HepG2 (cell line): Measurements from ENCODE around the gene SUSD6. TPM values are rescaled to one million over a fixed set of nuclear protein-coding genes. Genes with fewer than 3 reads are reported as not detected.

ENCODE experiments used
- HIVEP1 ChIP-seq: sonication (generic); formaldehyde crosslinking; IDR thresholded peaks from 2 replicates; pipeline ENCODE4 v1.4.0; 2020; ENCODE audit warnings: mild to moderate bottlenecking, missing genetic modification reagents
- POLR2A ChIP-seq, 2 experiments: IDR thresholded peaks; 2 replicates each; pipeline ENCODE4 v1.6.1; 2011; ENCODE audit warnings: low read depth in 2 of 2, low read length in 2 of 2, mild to moderate bottlenecking in 1 of 2, moderate library complexity in 1 of 2; ENCODE audit not compliant: insufficient read depth in 1 of 2
- ZNF24 ChIP-seq: fragments of 450-650 bp; IDR thresholded peaks from 2 replicates; pipeline ENCODE4 v1.6.1; 2017; ENCODE audit warnings: antibody characterized with exemption, mild to moderate bottlenecking
- ZNF33A ChIP-seq: sonication (generic); formaldehyde crosslinking; IDR thresholded peaks from 2 replicates; pipeline ENCODE4 v1.5.1; 2020; ENCODE audit warnings: missing genetic modification reagents, mild to moderate bottlenecking, moderate library complexity, borderline replicate concordance
- ZNF747 ChIP-seq: sonication (generic); formaldehyde crosslinking; IDR thresholded peaks from 2 replicates; pipeline ENCODE4 v1.8.1; 2023; ENCODE audit warnings: missing genetic modification reagents, mild to moderate bottlenecking, borderline replicate concordance
- ZNF816 ChIP-seq: sonication (generic); formaldehyde crosslinking; IDR thresholded peaks from 2 replicates; pipeline ENCODE4 v1.8.0; 2022; ENCODE audit warnings: missing genetic modification reagents, mild to moderate bottlenecking, borderline replicate concordance
- polyA plus RNA-seq, 8 experiments: library from polyadenylated mRNA; depleted of rRNA in 3 of 8; stranded (reverse) in 7 of 8; unstranded in 1 of 8; fragments of >200 nt; fragmentation: Illumina TruSeq in 4 of 8; extraction: Trizol in 4 of 8; gene quantifications; 2 replicates each; pipeline versions ENCODE4 v1.2.1 to v1.2.3, GENCODE V29; 2011 to 2016; ENCODE audit warnings: low read depth in 4 of 8, missing spikeins in 1 of 8, mixed read lengths in 1 of 8; ENCODE audit not compliant: insufficient read depth in 1 of 8
- total RNA-seq, 5 experiments: library from RNA; depleted of rRNA; stranded (reverse); fragments of >200 nt; fragmentation: Illumina TruSeq; extraction: Trizol; gene quantifications; 2 replicates each; pipeline ENCODE4 v1.2.3, GENCODE V29; 2016; ENCODE audit warnings: low read depth in 1 of 5
- TF ChIP-seq, protein P1 (sequence below): sonication (generic); formaldehyde crosslinking; IDR thresholded peaks from one replicate; pipeline ENCODE4 v1.5.1; 2020; ENCODE audit warnings: mild to moderate bottlenecking, missing genetic modification reagents; ENCODE audit errors: not compliant biosample characterization
- TF ChIP-seq, protein P2 (sequence below): sonication (generic); formaldehyde crosslinking; IDR thresholded peaks from 2 replicates; pipeline ENCODE4 v1.4.0; 2020; ENCODE audit warnings: missing genetic modification reagents, borderline replicate concordance
- TF ChIP-seq, protein P3 (sequence below): sonication (generic); formaldehyde crosslinking; conservative IDR thresholded peaks from 2 replicates; pipeline ENCODE4 v1.4.0; 2020; ENCODE audit warnings: missing genetic modification reagents
- TF ChIP-seq, protein P4 (sequence below): sonication (generic); formaldehyde crosslinking; IDR thresholded peaks from 2 replicates; pipeline ENCODE4 v1.4.0; 2020; ENCODE audit warnings: missing genetic modification reagents
- TF ChIP-seq, protein P5 (sequence below): sonication (generic); formaldehyde crosslinking; IDR thresholded peaks from 2 replicates; pipeline ENCODE4 v1.5.0; 2020; ENCODE audit warnings: missing genetic modification reagents

Gene SUSD6
- total and polyA plus RNA-seq, 2 of the 13 experiments (the other 11 are each of a cell fraction or from before 2014, with no cell fraction given), result 7.2 to 7.4 TPM

DNA sequence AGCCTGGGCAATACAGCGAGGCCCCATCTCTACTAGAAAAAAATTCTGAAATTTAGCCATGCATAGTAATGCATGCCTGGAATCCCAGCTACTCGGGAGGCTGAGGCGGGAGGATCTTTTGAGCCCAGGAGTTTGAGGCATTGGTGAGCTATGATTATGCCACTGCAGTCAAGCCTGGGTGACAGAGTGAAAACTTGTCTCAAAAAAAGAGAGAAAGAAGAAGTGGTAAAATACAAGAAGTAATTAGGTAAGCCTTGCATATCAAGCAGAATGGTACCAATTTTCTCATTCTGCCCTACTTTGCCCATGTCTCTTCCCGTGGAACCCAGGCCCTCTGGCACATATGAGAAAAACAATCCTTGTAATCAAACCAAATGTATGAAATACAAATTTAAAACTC, 70.7 kb downstream of the SUSD6 start (continued):
- TF ChIP-seq, protein P1, sequence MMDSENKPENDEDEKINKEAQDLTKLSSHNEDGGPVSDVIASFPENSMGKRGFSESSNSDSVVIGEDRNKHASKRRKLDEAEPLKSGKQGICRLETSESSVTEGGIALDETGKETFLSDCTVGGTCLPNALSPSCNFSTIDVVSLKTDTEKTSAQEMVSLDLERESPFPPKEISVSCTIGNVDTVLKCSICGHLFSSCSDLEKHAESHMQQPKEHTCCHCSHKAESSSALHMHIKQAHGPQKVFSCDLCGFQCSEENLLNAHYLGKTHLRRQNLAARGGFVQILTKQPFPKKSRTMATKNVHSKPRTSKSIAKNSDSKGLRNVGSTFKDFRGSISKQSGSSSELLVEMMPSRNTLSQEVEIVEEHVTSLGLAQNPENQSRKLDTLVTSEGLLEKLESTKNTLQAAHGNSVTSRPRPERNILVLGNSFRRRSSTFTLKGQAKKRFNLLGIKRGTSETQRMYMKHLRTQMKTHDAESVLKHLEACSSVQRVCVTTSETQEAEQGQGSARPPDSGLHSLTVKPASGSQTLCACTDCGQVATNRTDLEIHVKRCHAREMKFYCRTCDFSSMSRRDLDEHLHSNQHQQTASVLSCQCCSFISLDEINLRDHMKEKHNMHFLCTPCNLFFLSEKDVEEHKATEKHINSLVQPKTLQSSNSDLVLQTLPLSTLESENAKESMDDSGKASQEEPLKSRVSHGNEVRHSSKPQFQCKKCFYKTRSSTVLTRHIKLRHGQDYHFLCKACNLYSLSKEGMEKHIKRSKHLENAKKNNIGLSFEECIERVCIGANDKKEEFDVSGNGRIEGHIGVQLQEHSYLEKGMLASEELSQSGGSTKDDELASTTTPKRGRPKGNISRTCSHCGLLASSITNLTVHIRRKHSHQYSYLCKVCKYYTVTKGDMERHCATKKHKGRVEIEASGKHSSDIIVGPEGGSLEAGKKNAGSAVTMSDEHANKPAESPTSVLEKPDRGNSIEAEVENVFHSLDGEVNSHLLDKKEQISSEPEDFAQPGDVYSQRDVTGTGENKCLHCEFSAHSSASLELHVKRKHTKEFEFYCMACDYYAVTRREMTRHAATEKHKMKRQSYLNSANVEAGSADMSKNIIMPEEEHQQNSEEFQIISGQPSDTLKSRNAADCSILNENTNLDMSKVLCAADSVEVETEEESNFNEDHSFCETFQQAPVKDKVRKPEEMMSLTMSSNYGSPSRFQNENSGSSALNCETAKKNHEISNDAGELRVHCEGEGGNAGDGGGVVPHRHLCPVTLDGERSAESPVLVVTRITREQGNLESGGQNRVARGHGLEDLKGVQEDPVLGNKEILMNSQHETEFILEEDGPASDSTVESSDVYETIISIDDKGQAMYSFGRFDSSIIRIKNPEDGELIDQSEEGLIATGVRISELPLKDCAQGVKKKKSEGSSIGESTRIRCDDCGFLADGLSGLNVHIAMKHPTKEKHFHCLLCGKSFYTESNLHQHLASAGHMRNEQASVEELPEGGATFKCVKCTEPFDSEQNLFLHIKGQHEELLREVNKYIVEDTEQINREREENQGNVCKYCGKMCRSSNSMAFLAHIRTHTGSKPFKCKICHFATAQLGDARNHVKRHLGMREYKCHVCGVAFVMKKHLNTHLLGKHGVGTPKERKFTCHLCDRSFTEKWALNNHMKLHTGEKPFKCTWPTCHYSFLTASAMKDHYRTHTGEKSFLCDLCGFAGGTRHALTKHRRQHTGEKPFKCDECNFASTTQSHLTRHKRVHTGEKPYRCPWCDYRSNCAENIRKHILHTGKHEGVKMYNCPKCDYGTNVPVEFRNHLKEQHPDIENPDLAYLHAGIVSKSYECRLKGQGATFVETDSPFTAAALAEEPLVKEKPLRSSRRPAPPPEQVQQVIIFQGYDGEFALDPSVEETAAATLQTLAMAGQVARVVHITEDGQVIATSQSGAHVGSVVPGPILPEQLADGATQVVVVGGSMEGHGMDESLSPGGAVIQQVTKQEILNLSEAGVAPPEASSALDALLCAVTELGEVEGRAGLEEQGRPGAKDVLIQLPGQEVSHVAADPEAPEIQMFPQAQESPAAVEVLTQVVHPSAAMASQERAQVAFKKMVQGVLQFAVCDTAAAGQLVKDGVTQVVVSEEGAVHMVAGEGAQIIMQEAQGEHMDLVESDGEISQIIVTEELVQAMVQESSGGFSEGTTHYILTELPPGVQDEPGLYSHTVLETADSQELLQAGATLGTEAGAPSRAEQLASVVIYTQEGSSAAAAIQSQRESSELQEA (CRISPR knock-in tag), result no peak
- TF ChIP-seq POLR2A (IDR thresholded peaks at IDR 0.05; ENCODE audit: insufficient read depth in 1 of 2, low read depth in 2 of 2, low read length in 2 of 2) (no peak), HIVEP1 (CRISPR knock-in tag) (no peak), ZNF24 (no peak), ZNF816 (CRISPR knock-in tag) (no peak), ZNF747 (CRISPR knock-in tag) (no peak), ZNF33A (CRISPR knock-in tag) (no peak)
- TF ChIP-seq, protein P2, sequence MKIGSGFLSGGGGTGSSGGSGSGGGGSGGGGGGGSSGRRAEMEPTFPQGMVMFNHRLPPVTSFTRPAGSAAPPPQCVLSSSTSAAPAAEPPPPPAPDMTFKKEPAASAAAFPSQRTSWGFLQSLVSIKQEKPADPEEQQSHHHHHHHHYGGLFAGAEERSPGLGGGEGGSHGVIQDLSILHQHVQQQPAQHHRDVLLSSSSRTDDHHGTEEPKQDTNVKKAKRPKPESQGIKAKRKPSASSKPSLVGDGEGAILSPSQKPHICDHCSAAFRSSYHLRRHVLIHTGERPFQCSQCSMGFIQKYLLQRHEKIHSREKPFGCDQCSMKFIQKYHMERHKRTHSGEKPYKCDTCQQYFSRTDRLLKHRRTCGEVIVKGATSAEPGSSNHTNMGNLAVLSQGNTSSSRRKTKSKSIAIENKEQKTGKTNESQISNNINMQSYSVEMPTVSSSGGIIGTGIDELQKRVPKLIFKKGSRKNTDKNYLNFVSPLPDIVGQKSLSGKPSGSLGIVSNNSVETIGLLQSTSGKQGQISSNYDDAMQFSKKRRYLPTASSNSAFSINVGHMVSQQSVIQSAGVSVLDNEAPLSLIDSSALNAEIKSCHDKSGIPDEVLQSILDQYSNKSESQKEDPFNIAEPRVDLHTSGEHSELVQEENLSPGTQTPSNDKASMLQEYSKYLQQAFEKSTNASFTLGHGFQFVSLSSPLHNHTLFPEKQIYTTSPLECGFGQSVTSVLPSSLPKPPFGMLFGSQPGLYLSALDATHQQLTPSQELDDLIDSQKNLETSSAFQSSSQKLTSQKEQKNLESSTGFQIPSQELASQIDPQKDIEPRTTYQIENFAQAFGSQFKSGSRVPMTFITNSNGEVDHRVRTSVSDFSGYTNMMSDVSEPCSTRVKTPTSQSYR (CRISPR knock-in tag), result no peak
- TF ChIP-seq, protein P3, sequence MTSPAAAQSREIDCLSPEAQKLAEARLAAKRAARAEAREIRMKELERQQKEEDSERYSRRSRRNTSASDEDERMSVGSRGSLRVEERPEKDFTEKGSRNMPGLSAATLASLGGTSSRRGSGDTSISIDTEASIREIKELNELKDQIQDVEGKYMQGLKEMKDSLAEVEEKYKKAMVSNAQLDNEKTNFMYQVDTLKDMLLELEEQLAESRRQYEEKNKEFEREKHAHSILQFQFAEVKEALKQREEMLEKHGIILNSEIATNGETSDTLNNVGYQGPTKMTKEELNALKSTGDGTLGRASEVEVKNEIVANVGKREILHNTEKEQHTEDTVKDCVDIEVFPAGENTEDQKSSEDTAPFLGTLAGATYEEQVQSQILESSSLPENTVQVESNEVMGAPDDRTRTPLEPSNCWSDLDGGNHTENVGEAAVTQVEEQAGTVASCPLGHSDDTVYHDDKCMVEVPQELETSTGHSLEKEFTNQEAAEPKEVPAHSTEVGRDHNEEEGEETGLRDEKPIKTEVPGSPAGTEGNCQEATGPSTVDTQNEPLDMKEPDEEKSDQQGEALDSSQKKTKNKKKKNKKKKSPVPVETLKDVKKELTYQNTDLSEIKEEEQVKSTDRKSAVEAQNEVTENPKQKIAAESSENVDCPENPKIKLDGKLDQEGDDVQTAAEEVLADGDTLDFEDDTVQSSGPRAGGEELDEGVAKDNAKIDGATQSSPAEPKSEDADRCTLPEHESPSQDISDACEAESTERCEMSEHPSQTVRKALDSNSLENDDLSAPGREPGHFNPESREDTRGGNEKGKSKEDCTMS (CRISPR knock-in tag), result no peak
- TF ChIP-seq, protein P4, sequence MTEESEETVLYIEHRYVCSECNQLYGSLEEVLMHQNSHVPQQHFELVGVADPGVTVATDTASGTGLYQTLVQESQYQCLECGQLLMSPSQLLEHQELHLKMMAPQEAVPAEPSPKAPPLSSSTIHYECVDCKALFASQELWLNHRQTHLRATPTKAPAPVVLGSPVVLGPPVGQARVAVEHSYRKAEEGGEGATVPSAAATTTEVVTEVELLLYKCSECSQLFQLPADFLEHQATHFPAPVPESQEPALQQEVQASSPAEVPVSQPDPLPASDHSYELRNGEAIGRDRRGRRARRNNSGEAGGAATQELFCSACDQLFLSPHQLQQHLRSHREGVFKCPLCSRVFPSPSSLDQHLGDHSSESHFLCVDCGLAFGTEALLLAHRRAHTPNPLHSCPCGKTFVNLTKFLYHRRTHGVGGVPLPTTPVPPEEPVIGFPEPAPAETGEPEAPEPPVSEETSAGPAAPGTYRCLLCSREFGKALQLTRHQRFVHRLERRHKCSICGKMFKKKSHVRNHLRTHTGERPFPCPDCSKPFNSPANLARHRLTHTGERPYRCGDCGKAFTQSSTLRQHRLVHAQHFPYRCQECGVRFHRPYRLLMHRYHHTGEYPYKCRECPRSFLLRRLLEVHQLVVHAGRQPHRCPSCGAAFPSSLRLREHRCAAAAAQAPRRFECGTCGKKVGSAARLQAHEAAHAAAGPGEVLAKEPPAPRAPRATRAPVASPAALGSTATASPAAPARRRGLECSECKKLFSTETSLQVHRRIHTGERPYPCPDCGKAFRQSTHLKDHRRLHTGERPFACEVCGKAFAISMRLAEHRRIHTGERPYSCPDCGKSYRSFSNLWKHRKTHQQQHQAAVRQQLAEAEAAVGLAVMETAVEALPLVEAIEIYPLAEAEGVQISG (CRISPR knock-in tag), result no peak
- TF ChIP-seq, protein P5, sequence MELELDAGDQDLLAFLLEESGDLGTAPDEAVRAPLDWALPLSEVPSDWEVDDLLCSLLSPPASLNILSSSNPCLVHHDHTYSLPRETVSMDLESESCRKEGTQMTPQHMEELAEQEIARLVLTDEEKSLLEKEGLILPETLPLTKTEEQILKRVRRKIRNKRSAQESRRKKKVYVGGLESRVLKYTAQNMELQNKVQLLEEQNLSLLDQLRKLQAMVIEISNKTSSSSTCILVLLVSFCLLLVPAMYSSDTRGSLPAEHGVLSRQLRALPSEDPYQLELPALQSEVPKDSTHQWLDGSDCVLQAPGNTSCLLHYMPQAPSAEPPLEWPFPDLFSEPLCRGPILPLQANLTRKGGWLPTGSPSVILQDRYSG (CRISPR knock-in tag), result no peak
